ENCODE results near the gene AAMP. TPM values are rescaled to one million over a fixed set of nuclear protein-coding genes. Genes with fewer than 3 reads are reported as not detected.

Gene AAMP
- total RNA-seq, 1 donor from 2014 or later: 126 TPM

GRCh38 chr2:218294430-218295022, 24.6 kb upstream of the AAMP start:
- no peak for DNase-seq (ENCODE audit: low read depth in 2 of 2)

GRCh38 chr2:218293715-218294429, 23.9 kb upstream of the AAMP start:
- DNase-seq (ENCODE audit: low read depth in 2 of 2): no peak

GRCh38 chr2:218292048-218293014, 22.4 kb upstream of the AAMP start, which contains the start of gene TMBIM1:
TSS of gene TMBIM1 (minus strand) at chr2:218292503. CDS start at chr2:218282141, 10,362 bp downstream.
- DNase-seq (ENCODE audit: low read depth in 2 of 2): peak in 1 of 2 donors; percentile 71

- peak; percentile 33 to 54 for DNase-seq (ENCODE audit: low read depth in 2 of 2)
Measured at GRCh38 chr2:218291318-218292047, 21.5 kb upstream of the AAMP start.

GRCh38 chr2:218290316-218291261, 20.7 kb upstream of the AAMP start:
- no peak for DNase-seq (ENCODE audit: low read depth in 2 of 2)

- DNase-seq (ENCODE audit: low read depth in 2 of 2): peak in 1 of 2 donors; percentile 58
Measured at GRCh38 chr2:218289639-218290315, 19.8 kb upstream of the AAMP start.

GRCh38 chr2:218286570-218287459, 16.9 kb upstream of the AAMP start:
- peak; percentile 86 to 93 for DNase-seq (ENCODE audit: low read depth in 2 of 2)

- peak in 1 of 2 donors; percentile 29 for DNase-seq (ENCODE audit: low read depth in 2 of 2)
Measured at GRCh38 chr2:218285604-218286003, 15.7 kb upstream of the AAMP start.

- peak in 1 of 2 donors; percentile 42 for DNase-seq (ENCODE audit: low read depth in 2 of 2)
Measured at GRCh38 chr2:218284106-218284811, 14.3 kb upstream of the AAMP start.

GRCh38 chr2:218282173-218282991, 12.4 kb upstream of the AAMP start:
- peak in 1 of 2 donors; percentile 26 for DNase-seq (ENCODE audit: low read depth in 2 of 2)

- DNase-seq (ENCODE audit: low read depth in 2 of 2): no peak
Measured at GRCh38 chr2:218281449-218281848, 11.5 kb upstream of the AAMP start.

- no peak for DNase-seq (ENCODE audit: low read depth in 2 of 2)
Measured at GRCh38 chr2:218280260-218280870, 10.4 kb upstream of the AAMP start.

GRCh38 chr2:218278531-218279360, 8.8 kb upstream of the AAMP start:
- DNase-seq (ENCODE audit: low read depth in 2 of 2): no peak

GRCh38 chr2:218277921-218278320, 8.0 kb upstream of the AAMP start:
- no peak for DNase-seq (ENCODE audit: low read depth in 2 of 2)

GRCh38 chr2:218276986-218277755, 7.2 kb upstream of the AAMP start:
- no peak for DNase-seq (ENCODE audit: low read depth in 2 of 2)
